Breast epithelium (tissue), 4 donors: Measurements from ENCODE around the gene COL9A3. TPM values are rescaled to one million over a fixed set of nuclear protein-coding genes. Genes with fewer than 3 reads are reported as not detected.

Experiments used
- DNase-seq, 2 donors: peaks; one replicate each; pipeline ENCODE4 v3.0.0-alpha.2; 2019; ENCODE audit warnings: low spot score in 2 of 2
- H3K27ac ChIP-seq, 2 donors: fragments of 200-600 bp; sonication (generic) in 1 of 2; one replicate each; pipeline ENCODE4 v1.5.1; 2016 to 2019; ENCODE audit warnings: mild to moderate bottlenecking in 1 of 2
- H3K27me3 ChIP-seq, 2 donors: fragments of 200-600 bp; sonication (generic) in 1 of 2; one replicate each; pipeline versions ENCODE4 v1.5.1 to v1.6.0; 2017 to 2019; ENCODE audit warnings: control low read depth in 1 of 2, mild to moderate bottlenecking in 1 of 2
- H3K36me3 ChIP-seq: fragments of 200-600 bp; one replicate; pipeline ENCODE4 v1.5.1; 2019
- H3K4me1 ChIP-seq, 2 donors: fragments of 200-600 bp; sonication (generic); one replicate each; pipeline ENCODE4 v1.5.1; 2016 to 2019; ENCODE audit warnings: control low read depth in 1 of 2
- H3K4me3 ChIP-seq, 3 donors: fragments of 200-600 bp; sonication (generic); 1 replicate in 2 of 3; 2 replicates in 1 of 3; pipeline ENCODE4 v1.5.1; 2016 to 2019; ENCODE audit warnings: mild to moderate bottlenecking in 3 of 3, moderate library complexity in 2 of 3
- H3K9me3 ChIP-seq, 2 donors: fragments of 200-600 bp; sonication (generic) in 1 of 2; one replicate each; pipeline ENCODE4 v1.5.1; 2016 to 2019; ENCODE audit warnings: control low read depth in 1 of 2
- POLR2A ChIP-seq: fragments of 450-650 bp; IDR thresholded peaks from one replicate; pipeline ENCODE4 v1.6.1; 2016; ENCODE audit warnings: antibody characterized with exemption, mild to moderate bottlenecking, moderate library complexity
- POLR2AphosphoS5 ChIP-seq, 3 donors: sonication (generic); formaldehyde crosslinking; IDR thresholded peaks; one replicate each; pipeline ENCODE4 v1.6.1; 2017; ENCODE audit warnings: antibody characterized with exemption in 3 of 3
- intact Hi-C: fragments of 100-400 bp; cut with DNase I; formaldehyde crosslinking; loops from one replicate; pipeline ENCODE4 v1.15.1; 2023; ENCODE audit warnings: low total_unique reads
- total RNA-seq, 3 donors: library from RNA; depleted of rRNA; stranded (reverse); fragments of >200 nt; gene quantifications; one replicate each; pipeline ENCODE4 v1.1.0, GENCODE V29; 2016
- TF ChIP-seq, protein P1 (sequence below), 3 donors: fragments of 450-650 bp; IDR thresholded peaks; one replicate each; pipeline ENCODE4 v1.5.1; 2016 to 2017; ENCODE audit warnings: antibody characterized with exemption in 3 of 3, mild to moderate bottlenecking in 3 of 3, moderate library complexity in 3 of 3

The COL9A3 gene
- total RNA-seq, 3 donors from 2014 or later, result 0.16 to 10.2 (median 5.0) TPM

DNA sequence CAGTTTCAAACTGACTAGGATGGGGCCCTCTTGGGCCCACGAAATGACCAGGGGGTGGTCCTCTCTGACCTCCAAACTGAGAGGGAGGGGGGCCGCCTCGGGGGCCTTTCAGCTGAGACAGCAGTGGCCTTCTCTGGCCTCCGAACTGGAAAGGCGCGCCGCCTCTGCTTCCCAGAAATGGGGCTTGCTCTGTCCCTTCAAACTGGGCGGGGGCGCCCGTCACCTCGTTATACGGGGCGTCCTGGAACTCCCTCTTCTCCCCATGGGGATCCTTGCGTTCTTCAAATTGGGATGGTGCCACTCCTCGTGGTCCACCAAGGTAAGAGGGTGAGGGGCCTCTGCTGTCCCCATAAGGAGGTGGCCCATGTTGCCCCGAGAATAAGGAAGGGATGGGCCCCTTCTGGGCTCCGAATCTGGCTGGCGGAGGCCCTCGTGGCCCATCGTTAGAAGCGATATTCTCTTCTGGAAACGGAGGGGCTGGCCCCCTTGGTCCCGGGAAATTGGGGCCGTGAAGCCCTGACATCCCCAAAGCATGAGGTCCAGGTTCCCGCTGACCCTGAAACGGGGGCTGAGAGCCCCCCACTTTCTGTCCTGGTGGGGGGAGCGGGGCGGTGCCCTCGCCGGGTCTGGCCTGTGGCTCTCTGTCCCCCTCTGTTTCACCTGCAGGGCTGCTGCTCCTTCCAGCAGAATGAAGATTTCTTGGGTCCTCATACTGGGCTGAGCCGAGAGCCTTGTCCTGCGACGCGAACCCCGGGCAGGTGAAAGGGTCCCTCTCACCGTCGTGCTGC is 63.5 kb downstream of the COL9A3 start:
- TF ChIP-seq POLR2AphosphoS5 (IDR thresholded peaks at IDR 0.05), result no peak
- TF ChIP-seq, protein P1, sequence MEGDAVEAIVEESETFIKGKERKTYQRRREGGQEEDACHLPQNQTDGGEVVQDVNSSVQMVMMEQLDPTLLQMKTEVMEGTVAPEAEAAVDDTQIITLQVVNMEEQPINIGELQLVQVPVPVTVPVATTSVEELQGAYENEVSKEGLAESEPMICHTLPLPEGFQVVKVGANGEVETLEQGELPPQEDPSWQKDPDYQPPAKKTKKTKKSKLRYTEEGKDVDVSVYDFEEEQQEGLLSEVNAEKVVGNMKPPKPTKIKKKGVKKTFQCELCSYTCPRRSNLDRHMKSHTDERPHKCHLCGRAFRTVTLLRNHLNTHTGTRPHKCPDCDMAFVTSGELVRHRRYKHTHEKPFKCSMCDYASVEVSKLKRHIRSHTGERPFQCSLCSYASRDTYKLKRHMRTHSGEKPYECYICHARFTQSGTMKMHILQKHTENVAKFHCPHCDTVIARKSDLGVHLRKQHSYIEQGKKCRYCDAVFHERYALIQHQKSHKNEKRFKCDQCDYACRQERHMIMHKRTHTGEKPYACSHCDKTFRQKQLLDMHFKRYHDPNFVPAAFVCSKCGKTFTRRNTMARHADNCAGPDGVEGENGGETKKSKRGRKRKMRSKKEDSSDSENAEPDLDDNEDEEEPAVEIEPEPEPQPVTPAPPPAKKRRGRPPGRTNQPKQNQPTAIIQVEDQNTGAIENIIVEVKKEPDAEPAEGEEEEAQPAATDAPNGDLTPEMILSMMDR (IDR thresholded peaks at IDR 0.05), result no peak
- TF ChIP-seq POLR2A, result no peak
- H3K9me3 ChIP-seq, result no peaks in the 10 kb centered on the region
- no peaks in the 10 kb centered on the region for H3K27me3 ChIP-seq
- no peak overlapping the region for H3K27ac ChIP-seq
- intact Hi-C loops, result no loop called here
- peaks cover 0 to 8% of the 10 kb centered on the region in 2 donors for H3K4me1 ChIP-seq
- DNase-seq, result no peak
- H3K36me3 ChIP-seq, result no peaks in the 10 kb centered on the region
- no peak overlapping the region for H3K4me3 ChIP-seq

DNA sequence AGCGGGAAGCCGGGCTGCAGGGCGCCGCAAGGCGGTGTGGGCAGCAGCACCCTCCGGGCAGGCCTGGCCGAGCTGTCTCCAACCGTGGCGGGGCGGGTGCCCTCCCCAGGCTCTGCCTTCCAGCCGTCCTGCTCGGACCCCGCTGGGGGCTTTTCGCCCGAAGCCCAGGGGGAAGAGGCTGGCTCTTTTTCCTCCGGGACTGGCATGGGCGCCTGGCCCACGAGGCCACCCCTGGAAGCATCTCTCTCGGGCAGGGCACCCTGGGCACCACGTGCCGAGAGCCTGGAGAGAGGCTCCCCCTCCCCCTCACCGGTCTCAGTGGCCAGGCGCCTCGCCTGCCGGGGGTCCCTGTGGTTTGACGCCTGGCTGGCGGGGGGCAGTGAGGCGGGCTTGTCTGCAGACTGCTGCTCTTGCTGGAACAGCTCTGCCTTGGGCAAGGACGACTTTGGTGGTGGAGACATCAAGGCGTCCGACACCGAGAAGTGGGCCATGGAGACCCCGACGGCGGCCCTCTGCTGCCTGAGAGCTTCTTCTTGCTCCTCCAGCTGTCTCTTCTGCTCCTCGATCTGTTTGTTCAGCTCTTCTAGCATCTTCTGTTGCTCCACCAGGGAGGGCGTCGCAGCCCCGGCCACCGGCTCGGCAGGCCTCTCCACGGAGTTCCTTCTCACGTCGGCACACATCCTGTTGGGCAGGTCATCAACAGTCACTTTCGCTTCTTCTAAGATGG is 64.2 kb downstream of the COL9A3 start:
- Histone ChIP-seq H3K27ac (no peak overlapping the region), H3K9me3 (no peaks in the 10 kb centered on the region), H3K27me3 (no peaks in the 10 kb centered on the region), H3K36me3 (no peaks in the 10 kb centered on the region), H3K4me1 (peaks cover 0 to 8% of the 10 kb centered on the region in 2 donors), H3K4me3 (no peak overlapping the region)
- no peak for DNase-seq
- intact Hi-C loops, result no loop called here
- TF ChIP-seq, protein P1 (IDR thresholded peaks at IDR 0.05), result no peak
- TF ChIP-seq POLR2A, result no peak
- TF ChIP-seq POLR2AphosphoS5 (IDR thresholded peaks at IDR 0.05), result no peak

DNA sequence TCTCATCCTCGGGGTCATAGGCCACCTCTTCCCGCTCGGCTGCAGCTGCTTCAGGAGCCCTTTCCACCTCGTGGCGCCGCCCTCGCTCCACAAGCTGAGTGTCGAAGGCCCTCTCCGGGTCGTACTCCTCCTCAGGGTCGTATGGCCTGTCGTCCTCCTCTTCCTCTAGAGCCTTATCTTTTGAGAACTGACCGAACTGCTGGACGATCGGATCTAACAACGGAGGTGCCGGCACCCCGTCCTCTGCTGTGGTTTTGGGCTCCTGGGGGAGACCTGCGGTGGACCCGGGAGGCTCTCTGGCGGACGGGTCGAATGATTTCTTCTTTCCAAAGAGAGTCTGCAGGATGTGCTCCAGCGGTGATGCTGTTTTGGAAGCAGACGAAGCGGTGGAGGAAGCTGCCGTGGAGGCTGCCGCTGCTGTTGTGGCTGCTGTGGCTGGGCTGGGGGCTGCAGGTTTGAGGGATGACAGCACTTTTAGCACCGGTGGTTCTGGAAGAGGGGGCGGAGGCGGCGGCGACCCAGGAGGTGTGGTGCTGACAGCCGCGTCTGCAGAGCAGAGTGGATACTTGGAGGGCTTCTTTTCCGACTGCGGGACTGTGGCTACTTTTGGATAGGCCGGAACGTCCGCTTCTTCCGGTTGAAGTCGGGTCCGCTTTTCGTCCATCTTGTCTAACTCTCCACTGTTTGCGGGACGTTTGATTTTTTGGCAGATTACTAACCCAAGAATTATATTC is 65.0 kb downstream of the COL9A3 start:
- intact Hi-C loops, result no loop called here
- TF ChIP-seq POLR2A, result no peak
- TF ChIP-seq, protein P1 (IDR thresholded peaks at IDR 0.05), result no peak
- TF ChIP-seq POLR2AphosphoS5 (IDR thresholded peaks at IDR 0.05), result no peak
- H3K36me3 ChIP-seq, result no peaks in the 10 kb centered on the region
- no peak for DNase-seq
- no peak overlapping the region for H3K4me3 ChIP-seq
- no peaks in the 10 kb centered on the region for H3K9me3 ChIP-seq
- H3K4me1 ChIP-seq, result peaks cover 0 to 4% of the 10 kb centered on the region in 2 donors
- no peaks in the 10 kb centered on the region for H3K27me3 ChIP-seq
- no peak overlapping the region for H3K27ac ChIP-seq

DNA sequence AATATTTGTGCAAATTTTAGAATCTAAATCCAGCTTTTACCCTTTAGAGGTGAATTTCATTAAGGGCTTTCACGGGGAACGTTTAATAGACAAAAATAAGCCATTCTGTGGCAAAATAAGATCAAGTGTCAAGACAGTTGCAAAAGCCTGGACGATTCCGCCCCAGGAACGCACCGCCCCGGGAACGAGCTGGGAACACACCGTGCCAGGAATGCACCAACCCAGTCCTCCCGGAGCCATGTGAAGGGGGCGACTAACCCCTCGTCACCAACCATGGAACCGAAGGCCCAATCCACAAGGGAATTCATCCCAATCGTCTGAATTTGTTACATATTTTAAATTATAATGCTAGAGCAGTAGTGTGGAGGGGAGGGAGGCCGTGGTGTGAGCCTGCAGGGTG is 65.6 kb downstream of the COL9A3 start:
- Histone ChIP-seq H3K4me1 (no peaks in the 10 kb centered on the region), H3K4me3 (no peak overlapping the region), H3K9me3 (no peaks in the 10 kb centered on the region), H3K27me3 (no peaks in the 10 kb centered on the region), H3K27ac (no peak overlapping the region), H3K36me3 (no peaks in the 10 kb centered on the region)
- intact Hi-C loops, result no loop called here
- DNase-seq, result no peak
- no peak for TF ChIP-seq POLR2A
- TF ChIP-seq, protein P1 (IDR thresholded peaks at IDR 0.05), result no peak
- no peak for TF ChIP-seq POLR2AphosphoS5 (IDR thresholded peaks at IDR 0.05)
